ENCODE results near the gene TRIM72.

DNA sequence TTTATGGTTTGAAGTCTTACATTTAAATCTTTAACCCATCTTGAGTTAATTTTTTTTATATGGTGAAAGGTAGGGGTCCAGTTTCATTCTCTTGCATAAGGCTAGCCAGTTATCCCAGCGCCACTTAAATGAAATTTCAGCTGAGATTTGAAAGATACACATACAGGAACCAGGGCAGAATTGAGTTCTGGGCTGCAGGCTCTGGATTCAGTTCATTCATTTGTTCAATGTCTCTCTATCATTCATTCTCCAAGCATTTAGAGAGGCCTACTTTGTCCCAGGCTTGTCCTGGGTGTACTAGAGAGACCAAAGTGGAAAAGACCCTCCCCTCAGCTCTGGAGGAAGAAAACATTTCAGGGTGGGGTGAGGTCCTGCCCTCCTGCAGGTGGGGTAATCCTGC, 577 bp upstream of the TRIM72 start:
- TF ChIP-seq, protein P1, sequence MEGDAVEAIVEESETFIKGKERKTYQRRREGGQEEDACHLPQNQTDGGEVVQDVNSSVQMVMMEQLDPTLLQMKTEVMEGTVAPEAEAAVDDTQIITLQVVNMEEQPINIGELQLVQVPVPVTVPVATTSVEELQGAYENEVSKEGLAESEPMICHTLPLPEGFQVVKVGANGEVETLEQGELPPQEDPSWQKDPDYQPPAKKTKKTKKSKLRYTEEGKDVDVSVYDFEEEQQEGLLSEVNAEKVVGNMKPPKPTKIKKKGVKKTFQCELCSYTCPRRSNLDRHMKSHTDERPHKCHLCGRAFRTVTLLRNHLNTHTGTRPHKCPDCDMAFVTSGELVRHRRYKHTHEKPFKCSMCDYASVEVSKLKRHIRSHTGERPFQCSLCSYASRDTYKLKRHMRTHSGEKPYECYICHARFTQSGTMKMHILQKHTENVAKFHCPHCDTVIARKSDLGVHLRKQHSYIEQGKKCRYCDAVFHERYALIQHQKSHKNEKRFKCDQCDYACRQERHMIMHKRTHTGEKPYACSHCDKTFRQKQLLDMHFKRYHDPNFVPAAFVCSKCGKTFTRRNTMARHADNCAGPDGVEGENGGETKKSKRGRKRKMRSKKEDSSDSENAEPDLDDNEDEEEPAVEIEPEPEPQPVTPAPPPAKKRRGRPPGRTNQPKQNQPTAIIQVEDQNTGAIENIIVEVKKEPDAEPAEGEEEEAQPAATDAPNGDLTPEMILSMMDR (IDR thresholded peaks at IDR 0.05): no peak
- TF ChIP-seq POLR2AphosphoS5 (IDR thresholded peaks at IDR 0.05): no peak
